Tongue (tissue), 2 donors: ENCODE results near the gene SPTSSB. TPM values are rescaled to one million over a fixed set of nuclear protein-coding genes. Genes with fewer than 3 reads are reported as not detected.

ENCODE experiments used
- DNase-seq: peaks from one replicate; pipeline ENCODE4 v3.0.0-alpha.2; 2015
- total RNA-seq: library from RNA; depleted of rRNA; stranded (reverse); fragments of >200 nt; gene quantifications from one replicate; pipeline ENCODE4 v1.2.3, GENCODE V29; 2014

Gene SPTSSB
- total RNA-seq = 4.4 TPM

GRCh38 chr3:161371441-161372320, at the start of gene SPTSSB:
Gene SPTSSB (minus strand): TSS chr3:161371517. CDS start chr3:161346323, 25,194 bp downstream.
- peak; percentile 49 for DNase-seq

- peak; percentile 60 for DNase-seq
Observed at GRCh38 chr3:161420746-161421145, 49.4 kb upstream of the SPTSSB start.

- no peak for DNase-seq
Observed at GRCh38 chr3:161419555-161420333, 48.4 kb upstream of the SPTSSB start.

GRCh38 chr3:161415506-161416231, 44.4 kb upstream of the SPTSSB start:
- peak; percentile 82 for DNase-seq

GRCh38 chr3:161414907-161415306, 43.6 kb upstream of the SPTSSB start:
- DNase-seq = no peak

- no peak for DNase-seq
Observed at GRCh38 chr3:161413855-161414210, 42.5 kb upstream of the SPTSSB start.

- peak; percentile 71 for DNase-seq
Observed at GRCh38 chr3:161413127-161413854, 42.0 kb upstream of the SPTSSB start.

GRCh38 chr3:161412123-161412522, 40.8 kb upstream of the SPTSSB start:
- no peak for DNase-seq

GRCh38 chr3:161409858-161410257, 38.5 kb upstream of the SPTSSB start:
- no peak for DNase-seq

GRCh38 chr3:161409069-161409468, 37.8 kb upstream of the SPTSSB start:
- DNase-seq = peak; percentile 80

GRCh38 chr3:161406594-161407555, 35.6 kb upstream of the SPTSSB start:
- no peak for DNase-seq

- no peak for DNase-seq
Observed at GRCh38 chr3:161405836-161406235, 34.5 kb upstream of the SPTSSB start.

GRCh38 chr3:161405087-161405486, 33.8 kb upstream of the SPTSSB start:
- no peak for DNase-seq

- no peak for DNase-seq
Observed at GRCh38 chr3:161403251-161403650, 31.9 kb upstream of the SPTSSB start.

GRCh38 chr3:161401389-161401788, 30.1 kb upstream of the SPTSSB start:
- no peak for DNase-seq

GRCh38 chr3:161400650-161401049, 29.3 kb upstream of the SPTSSB start:
- no peak for DNase-seq

- no peak for DNase-seq
Observed at GRCh38 chr3:161395115-161396012, 24.0 kb upstream of the SPTSSB start.

GRCh38 chr3:161393803-161394202, 22.5 kb upstream of the SPTSSB start:
- DNase-seq = no peak

- DNase-seq = no peak
Observed at GRCh38 chr3:161393310-161393709, 22.0 kb upstream of the SPTSSB start.

- no peak for DNase-seq
Observed at GRCh38 chr3:161392853-161393252, 21.5 kb upstream of the SPTSSB start.
